Loucy (cell line): ENCODE data around the gene PIK3CD.

Experiments used
- CTCF ChIP-seq: fragments of 200-600 bp; sonication (generic); conservative IDR thresholded peaks from 2 replicates; pipeline ENCODE4 v1.5.1; 2014; ENCODE audit warnings: mild to moderate bottlenecking, antibody characterized with exemption, low read length
- EZH2phosphoT487 ChIP-seq: fragments of 200-600 bp; IDR thresholded peaks from 2 replicates; pipeline ENCODE4 v1.6.1; 2018; ENCODE audit warnings: antibody characterized with exemption, mild to moderate bottlenecking, moderate library complexity, borderline replicate concordance

- TF ChIP-seq CTCF: no peak
- no peak for TF ChIP-seq EZH2phosphoT487
Measured at GRCh38 chr1:9729523-9729922, 78.0 kb downstream of the PIK3CD start.
